Immature natural killer cell (primary cell): ENCODE results near the gene TMED3. TPM values are rescaled to one million over a fixed set of nuclear protein-coding genes. Genes with fewer than 3 reads are reported as not detected.

ENCODE experiments used
- DNase-seq, 3 donors: peaks; one replicate each; pipeline ENCODE4 v3.0.0; 2022; ENCODE audit warnings: mixed read lengths in 1 of 3
- H3K27ac Mint-ChIP-seq, 6 donors: one replicate each; pipeline ENCODE4 v1.8.0; 2020; ENCODE audit warnings: mixed read lengths in 6 of 6, mild to moderate bottlenecking in 5 of 6, inconsistent platforms in 4 of 6, moderate library complexity in 3 of 6
- H3K27me3 Mint-ChIP-seq, 3 donors: one replicate each; pipeline ENCODE4 v1.8.0; 2020 to 2021; ENCODE audit warnings: low read depth in 3 of 3, mild to moderate bottlenecking in 3 of 3, mixed read lengths in 3 of 3, moderate library complexity in 3 of 3, inconsistent platforms in 1 of 3
- H3K36me3 Mint-ChIP-seq, 3 donors: one replicate each; pipeline ENCODE4 v1.8.0; 2020; ENCODE audit warnings: mixed read lengths in 3 of 3, inconsistent platforms in 2 of 3, mild to moderate bottlenecking in 2 of 3
- H3K4me1 Mint-ChIP-seq, 2 donors: one replicate each; pipeline ENCODE4 v1.8.0; 2020; ENCODE audit warnings: inconsistent platforms in 2 of 2, mild to moderate bottlenecking in 2 of 2, mixed read lengths in 2 of 2, moderate library complexity in 1 of 2
- H3K4me3 Mint-ChIP-seq, 5 donors: one replicate each; pipeline ENCODE4 v1.8.0; 2020; ENCODE audit warnings: mild to moderate bottlenecking in 5 of 5, mixed read lengths in 5 of 5, inconsistent platforms in 3 of 5, moderate library complexity in 3 of 5
- H3K9me3 Mint-ChIP-seq, 6 donors: one replicate each; pipeline ENCODE4 v1.8.0; 2020; ENCODE audit warnings: mild to moderate bottlenecking in 6 of 6, mixed read lengths in 6 of 6, inconsistent platforms in 4 of 6, moderate library complexity in 3 of 6
- polyA plus RNA-seq, 3 donors: library from polyadenylated mRNA; unstranded; fragments of 300-500 nt; fragmentation: Illumina TruSeq; gene quantifications; one replicate each; pipeline ENCODE4 v1.2.3, GENCODE V29; 2021

The TMED3 gene
- polyA plus RNA-seq, 3 donors from 2014 or later: 53.6 to 82.4 (median 77.2) TPM

- H3K4me3 Mint-ChIP-seq: no peak overlapping the region
- H3K27ac Mint-ChIP-seq: no peak overlapping the region
- no peaks in the 10 kb centered on the region for H3K4me1 Mint-ChIP-seq
These were observed 61.5 kb downstream of the TMED3 start for GRCh38 chr15:79372428-79372827.

More at GRCh38 chr15:79372428-79372827, 61.5 kb downstream of the TMED3 start:
- peaks cover 0 to 4% (median 0%) of the 10 kb centered on the region in 3 donors for H3K36me3 Mint-ChIP-seq
- no peaks in the 10 kb centered on the region for H3K9me3 Mint-ChIP-seq
- H3K27me3 Mint-ChIP-seq: peaks cover 0 to 4% (median 0%) of the 10 kb centered on the region in 3 donors
- no peak for DNase-seq

Other genes with a start within 250 kb of the TMED3 start
- gene RASGRF1, start 220.3 kb upstream of the TMED3 start, polyA plus RNA-seq: not detected
- gene ANKRD34C, start 28.4 kb upstream of the TMED3 start, polyA plus RNA-seq: not detected
- under 1 TPM in 2 of 3 donors, not detected in 1; 0.07 to 0.09 TPM for gene MINAR1, start 121.2 kb downstream of the TMED3 start, polyA plus RNA-seq